B cell (primary cell): ENCODE results near the gene DTNBP1.

Experiments
- CTCF ChIP-seq: fragments of 200-600 bp; IDR thresholded peaks from one replicate; pipeline ENCODE4 v1.8.0; 2022; ENCODE audit warnings: antibody characterized with exemption, mild to moderate bottlenecking
- EZH2 ChIP-seq: IDR thresholded peaks from 2 replicates; pipeline ENCODE4 v1.6.1; 2012; ENCODE audit warnings: borderline replicate concordance, low read depth, mild to moderate bottlenecking, moderate library complexity, low read length; ENCODE audit not compliant: insufficient read depth, poor library complexity, severe bottlenecking

DNA sequence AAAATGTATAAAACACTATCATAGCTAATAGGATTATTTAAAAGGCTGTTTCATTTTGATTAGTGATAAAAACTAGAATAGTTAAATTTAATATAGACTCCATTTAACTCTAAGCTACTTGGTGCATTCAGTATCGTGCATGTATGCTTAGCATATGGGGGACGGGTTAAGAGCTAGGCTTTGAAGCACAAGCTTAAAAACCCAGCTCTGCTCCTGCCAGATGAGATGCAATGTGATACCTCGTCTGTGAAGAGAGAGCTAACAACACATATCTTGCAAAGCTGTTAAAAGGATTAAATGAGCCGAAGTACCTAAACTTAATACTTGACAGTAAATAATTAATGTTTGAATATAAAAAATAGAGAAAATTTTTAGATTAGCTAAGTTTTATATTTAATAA is 42.2 kb downstream of the DTNBP1 start:
- TF ChIP-seq CTCF, result no peak
- TF ChIP-seq EZH2, result no peak
